Fibroblast of mammary gland (primary cell): Measurements from ENCODE around the gene FSIP1.
A peak's percentile ranks its signal among the peaks of the same experiment; 100 is the strongest.

Source experiments
- DNase-seq: peaks from one replicate; pipeline ENCODE4 v3.0.0-alpha.2; 2010; ENCODE audit warnings: low read depth
- H3K4me3 ChIP-seq: 2 replicates; pipeline ENCODE4 v1.5.1; 2011; ENCODE audit warnings: low read depth, mild to moderate bottlenecking, low read length, moderate library complexity; ENCODE audit not compliant: control insufficient read depth
- TF ChIP-seq, protein P1 (sequence below): conservative IDR thresholded peaks from 2 replicates; pipeline ENCODE4 v1.5.1; 2011; ENCODE audit warnings: low read depth, low read length, inconsistent platforms; ENCODE audit not compliant: control insufficient read depth, insufficient read depth

Gene FSIP1

GRCh38 chr15:39803016-39803415 is 20.4 kb upstream of the FSIP1 start:
- no peak overlapping the region for H3K4me3 ChIP-seq
- no peak for DNase-seq
- TF ChIP-seq, protein P1, sequence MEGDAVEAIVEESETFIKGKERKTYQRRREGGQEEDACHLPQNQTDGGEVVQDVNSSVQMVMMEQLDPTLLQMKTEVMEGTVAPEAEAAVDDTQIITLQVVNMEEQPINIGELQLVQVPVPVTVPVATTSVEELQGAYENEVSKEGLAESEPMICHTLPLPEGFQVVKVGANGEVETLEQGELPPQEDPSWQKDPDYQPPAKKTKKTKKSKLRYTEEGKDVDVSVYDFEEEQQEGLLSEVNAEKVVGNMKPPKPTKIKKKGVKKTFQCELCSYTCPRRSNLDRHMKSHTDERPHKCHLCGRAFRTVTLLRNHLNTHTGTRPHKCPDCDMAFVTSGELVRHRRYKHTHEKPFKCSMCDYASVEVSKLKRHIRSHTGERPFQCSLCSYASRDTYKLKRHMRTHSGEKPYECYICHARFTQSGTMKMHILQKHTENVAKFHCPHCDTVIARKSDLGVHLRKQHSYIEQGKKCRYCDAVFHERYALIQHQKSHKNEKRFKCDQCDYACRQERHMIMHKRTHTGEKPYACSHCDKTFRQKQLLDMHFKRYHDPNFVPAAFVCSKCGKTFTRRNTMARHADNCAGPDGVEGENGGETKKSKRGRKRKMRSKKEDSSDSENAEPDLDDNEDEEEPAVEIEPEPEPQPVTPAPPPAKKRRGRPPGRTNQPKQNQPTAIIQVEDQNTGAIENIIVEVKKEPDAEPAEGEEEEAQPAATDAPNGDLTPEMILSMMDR: no peak

GRCh38 chr15:39801641-39802309 is 19.1 kb upstream of the FSIP1 start:
- TF ChIP-seq, protein P1: peak; percentile 42
- no peak overlapping the region for H3K4me3 ChIP-seq
- DNase-seq: no peak

DNA sequence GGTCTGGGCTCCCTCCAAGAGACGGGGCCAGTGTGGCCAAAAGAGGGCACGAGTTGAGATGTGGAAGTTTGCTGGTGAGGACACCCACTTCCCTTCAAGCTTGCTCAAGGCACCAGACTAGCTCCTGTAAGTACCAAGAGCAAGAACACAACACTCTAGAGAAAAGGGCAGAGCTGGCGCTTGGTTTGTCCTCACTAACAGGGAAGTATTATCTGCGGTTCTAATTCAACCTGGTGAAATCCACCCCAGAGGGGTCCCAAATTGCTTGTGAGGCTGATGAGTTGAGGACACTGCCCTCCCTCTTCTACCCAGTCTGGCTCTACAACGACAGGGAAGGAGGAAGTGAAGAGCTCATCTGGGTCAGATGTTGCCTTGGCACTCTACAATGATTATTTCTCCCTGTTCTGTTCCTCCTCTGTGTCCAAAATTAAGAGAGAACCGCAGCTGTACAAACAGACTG is 16.9 kb upstream of the FSIP1 start:
- no peak for DNase-seq
- TF ChIP-seq, protein P1: no peak
- H3K4me3 ChIP-seq: no peak overlapping the region

- DNase-seq: no peak
- TF ChIP-seq, protein P1: no peak
These were observed 15.7 kb upstream of the FSIP1 start for GRCh38 chr15:39798382-39798781.

DNA sequence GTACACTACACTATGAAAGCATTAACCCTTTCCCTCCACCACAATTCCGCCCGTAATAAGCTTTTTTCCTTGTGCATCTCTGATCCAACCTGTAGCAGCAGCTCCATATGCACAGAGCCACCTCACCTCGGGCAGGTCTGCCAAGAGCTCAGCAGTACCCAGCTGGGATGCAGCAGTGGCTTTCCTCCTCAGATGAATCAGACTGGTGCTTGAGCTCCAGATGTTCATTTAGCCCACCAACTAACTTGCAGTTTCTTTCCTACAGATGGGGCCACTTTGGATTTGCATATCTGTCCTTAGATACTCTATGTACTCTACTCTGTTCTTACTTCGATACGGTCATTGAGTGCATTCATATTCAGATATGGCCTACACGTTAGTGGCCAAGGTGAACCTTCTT is 14.8 kb upstream of the FSIP1 start:
- TF ChIP-seq, protein P1: no peak
- DNase-seq: peak; percentile 32
- H3K4me3 ChIP-seq: no peak overlapping the region

More at GRCh38 chr15:39798382-39798781, 15.7 kb upstream of the FSIP1 start:
- no peak overlapping the region for H3K4me3 ChIP-seq

GRCh38 chr15:39796601-39797000 is 14.0 kb upstream of the FSIP1 start:
- no peak for DNase-seq
- TF ChIP-seq, protein P1: no peak
- H3K4me3 ChIP-seq: no peak overlapping the region
